ENCODE measurements around the gene SPAG16. TPM values are rescaled to one million over a fixed set of nuclear protein-coding genes. Genes with fewer than 3 reads are reported as not detected.

The SPAG16 gene
- total RNA-seq, 1 experiment from 2014 or later, result 17.3 TPM

DNA sequence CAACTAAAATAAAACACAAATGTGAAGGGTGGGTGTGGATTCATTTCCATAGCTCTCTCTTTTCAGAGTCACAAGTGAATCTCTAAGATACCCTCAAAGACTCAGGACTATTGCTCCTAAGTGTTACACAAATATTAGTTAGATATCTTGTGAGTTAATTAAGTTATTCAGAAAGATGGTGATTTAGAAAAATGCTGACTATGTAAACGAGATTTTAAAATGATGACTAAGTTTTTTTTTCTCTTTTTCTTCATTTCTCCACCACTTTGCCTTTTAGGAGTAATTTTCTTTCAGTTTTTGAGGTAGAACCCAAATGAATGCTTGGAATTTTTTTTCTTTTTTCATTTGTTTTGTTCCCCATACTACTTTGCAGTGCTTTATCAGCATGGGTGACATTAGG, 479.7 kb downstream of the SPAG16 start:
- no peaks in the 10 kb centered on the region for H3K9me3 Mint-ChIP-seq
- Histone ChIP-seq H3K9ac (ENCODE audit: extremely low read depth, insufficient read length, low read length) (no peak overlapping the region), H3K79me1 (ENCODE audit: insufficient read depth, low read depth, low read length, poor library complexity, severe bottlenecking) (no peaks in the 10 kb centered on the region), H2BK15ac (ENCODE audit: low read depth, low read length) (no peak overlapping the region), H3K18ac (ENCODE audit: insufficient read length, low read depth, low read length) (no peak overlapping the region), H2BK120ac (ENCODE audit: low read depth, low read length, poor library complexity, severe bottlenecking) (no peak overlapping the region), H3K23me2 (ENCODE audit: insufficient read length, low read depth, low read length, poor library complexity, severe bottlenecking) (no peaks in the 10 kb centered on the region), H2AFZ (ENCODE audit: low read length) (no peak overlapping the region), H2AK5ac (ENCODE audit: insufficient read length, low read length) (no peak overlapping the region), H3K23ac (ENCODE audit: insufficient read length, low read depth, low read length) (no peak overlapping the region), H4K5ac (ENCODE audit: insufficient read length, low read depth, low read length) (no peak overlapping the region), H3K56ac (ENCODE audit: insufficient read length, low read depth, low read length) (no peak overlapping the region), H2BK20ac (ENCODE audit: low read depth, low read length, poor library complexity, severe bottlenecking) (no peak overlapping the region), H2BK12ac (ENCODE audit: insufficient read length, low read depth, low read length) (no peak overlapping the region), H3K4me2 (ENCODE audit: insufficient read depth, insufficient read length, low read length) (no peak overlapping the region), H3K79me2 (ENCODE audit: insufficient read depth, low read length) (no peaks in the 10 kb centered on the region), H3K4ac (ENCODE audit: low read depth, low read length) (no peak overlapping the region), H2BK5ac (ENCODE audit: insufficient read length, low read length) (no peak overlapping the region), H3K27ac (ENCODE audit: insufficient read length, low read depth, low read length) (no peak overlapping the region), H3K4me1 (ENCODE audit: insufficient read depth, low read length) (no peaks in the 10 kb centered on the region), H3T11ph (ENCODE audit: low read length) (no peak overlapping the region), H3K27me3 (ENCODE audit: insufficient read depth, low read length) (no peaks in the 10 kb centered on the region), H3K9me3 (ENCODE audit: control insufficient read depth, low read depth, low read length) (no peaks in the 10 kb centered on the region), H4K20me1 (ENCODE audit: control insufficient read depth, insufficient read depth, insufficient read length) (no peaks in the 10 kb centered on the region), H4K91ac (ENCODE audit: insufficient read length, low read depth, low read length) (no peak overlapping the region), H3K14ac (ENCODE audit: insufficient read depth, low read length) (no peak overlapping the region), H4K8ac (replicated peaks; ENCODE audit: insufficient read length, low read depth, low read length) (no peak overlapping the region)
- peaks cover 3 to 10% of the 10 kb centered on the region in 2 experiments; a peak in 3 of 4 replicates for H3K4me1 Mint-ChIP-seq
- H3K4me3 Mint-ChIP-seq, result no peak overlapping the region
- peak overlapping the region in 1 of 3 experiments; percentile 28; a peak in 1 of 7 replicates for H3K27ac Mint-ChIP-seq
- no peak for DNase-seq
- TF ChIP-seq, protein P1, sequence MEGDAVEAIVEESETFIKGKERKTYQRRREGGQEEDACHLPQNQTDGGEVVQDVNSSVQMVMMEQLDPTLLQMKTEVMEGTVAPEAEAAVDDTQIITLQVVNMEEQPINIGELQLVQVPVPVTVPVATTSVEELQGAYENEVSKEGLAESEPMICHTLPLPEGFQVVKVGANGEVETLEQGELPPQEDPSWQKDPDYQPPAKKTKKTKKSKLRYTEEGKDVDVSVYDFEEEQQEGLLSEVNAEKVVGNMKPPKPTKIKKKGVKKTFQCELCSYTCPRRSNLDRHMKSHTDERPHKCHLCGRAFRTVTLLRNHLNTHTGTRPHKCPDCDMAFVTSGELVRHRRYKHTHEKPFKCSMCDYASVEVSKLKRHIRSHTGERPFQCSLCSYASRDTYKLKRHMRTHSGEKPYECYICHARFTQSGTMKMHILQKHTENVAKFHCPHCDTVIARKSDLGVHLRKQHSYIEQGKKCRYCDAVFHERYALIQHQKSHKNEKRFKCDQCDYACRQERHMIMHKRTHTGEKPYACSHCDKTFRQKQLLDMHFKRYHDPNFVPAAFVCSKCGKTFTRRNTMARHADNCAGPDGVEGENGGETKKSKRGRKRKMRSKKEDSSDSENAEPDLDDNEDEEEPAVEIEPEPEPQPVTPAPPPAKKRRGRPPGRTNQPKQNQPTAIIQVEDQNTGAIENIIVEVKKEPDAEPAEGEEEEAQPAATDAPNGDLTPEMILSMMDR (conservative IDR thresholded peaks at IDR 0.05), result no peak
- no peaks in the 10 kb centered on the region for H3K36me3 Mint-ChIP-seq (ENCODE audit: insufficient read depth in 1 of 3, low read depth in 3 of 3)
- no CpG with 5 or more reads among the region's 1 CpG for WGBS (ENCODE audit: extremely low coverage, insufficient read length, low lambda C conversion rate)
- H3K27me3 Mint-ChIP-seq (ENCODE audit: low read depth), result no peaks in the 10 kb centered on the region

All from H9 (cell line).